Uterus (tissue), 2 donors: ENCODE results near the gene STRBP.

Experiments used
- CTCF ChIP-seq, 4 experiments: fragments of 200-600 bp in 2 of 4; fragments of 450-650 bp in 2 of 4; sonication (generic) in 2 of 4; IDR thresholded peaks; one replicate each; pipeline ENCODE4 v1.5.1; 2016 to 2019; ENCODE audit warnings: antibody characterized with exemption in 4 of 4, mild to moderate bottlenecking in 2 of 4, moderate library complexity in 1 of 4
- POLR2A ChIP-seq, 2 donors: fragments of 450-650 bp; IDR thresholded peaks; one replicate each; pipeline ENCODE4 v1.6.1; 2016; ENCODE audit warnings: antibody characterized with exemption in 2 of 2, mild to moderate bottlenecking in 1 of 2, moderate library complexity in 1 of 2

- no peak for TF ChIP-seq CTCF (IDR thresholded peaks at IDR 0.05)
- no peak for TF ChIP-seq POLR2A (IDR thresholded peaks at IDR 0.05)
Observed at GRCh38 chr9:123102375-123103113, 165.8 kb downstream of the STRBP start.
